ENCODE measurements around the gene RBFOX2. TPM values are rescaled to one million over a fixed set of nuclear protein-coding genes. Genes with fewer than 3 reads are reported as not detected.

Gene RBFOX2
- total RNA-seq, 2 experiments from 2014 or later, result 0.36 to 1.1 TPM

DNA sequence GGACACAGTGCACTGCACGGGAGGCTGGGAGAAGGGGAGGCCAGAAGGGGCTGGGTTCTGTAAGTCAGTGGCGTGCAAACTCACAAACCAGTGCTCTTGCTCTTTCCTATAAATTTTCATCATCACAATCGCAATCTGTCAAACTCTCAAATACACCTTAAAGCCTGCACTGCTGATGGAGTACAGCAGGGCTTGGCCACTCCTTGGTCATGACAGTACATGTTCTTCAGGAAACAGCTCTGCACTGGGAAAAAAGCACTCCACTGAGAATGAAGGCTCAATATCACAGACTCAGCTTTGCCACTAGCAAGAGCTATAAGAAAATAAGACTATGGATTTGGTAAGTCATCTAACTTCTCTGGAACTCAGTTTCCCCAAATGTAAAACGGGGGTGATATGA, 111.0 kb downstream of the RBFOX2 start:
- peaks cover 4% of the 10 kb centered on the region for H3K27me3 Mint-ChIP-seq
- no peak overlapping the region for H3K27ac Mint-ChIP-seq
- no peak overlapping the region for H3K4me3 Mint-ChIP-seq
- no peaks in the 10 kb centered on the region for H3K36me3 Mint-ChIP-seq
- no peak for ATAC-seq (ENCODE audit: low read depth)
- DNase-seq, result no peak
- POLR2A ChIA-PET, result no interaction called here
- peaks cover 13% of the 10 kb centered on the region for H3K4me1 Mint-ChIP-seq
- no peaks in the 10 kb centered on the region for H3K9me3 Mint-ChIP-seq

DNA sequence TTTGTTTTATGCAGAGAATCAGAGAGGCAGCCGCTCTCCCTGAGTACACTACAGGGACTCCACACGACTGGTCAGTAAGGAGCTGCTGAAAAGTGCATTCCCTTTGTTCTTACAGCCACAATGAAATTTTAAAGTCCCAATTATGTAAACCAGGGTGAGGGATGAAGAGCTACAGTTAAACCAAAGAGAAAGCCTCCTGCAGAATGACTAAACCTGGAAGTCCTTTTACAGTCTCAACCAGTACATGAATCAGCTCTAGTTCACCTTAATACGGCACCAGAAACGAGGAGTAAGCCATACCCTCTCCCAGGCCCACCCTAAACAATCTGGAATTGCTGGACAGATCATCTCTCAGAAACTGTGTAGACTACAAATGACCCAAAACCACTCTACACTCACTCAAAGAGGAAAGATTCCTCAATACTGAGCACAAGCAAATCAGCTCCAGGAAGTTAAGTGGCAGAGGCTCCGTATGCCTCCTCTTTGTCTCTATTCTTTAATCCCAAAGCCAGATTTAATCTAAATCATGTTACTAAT, 113.1 kb downstream of the RBFOX2 start:
- H3K27ac Mint-ChIP-seq, result no peak overlapping the region
- POLR2A ChIA-PET, result no interaction called here
- peak overlapping the region; percentile 2 for H3K4me3 Mint-ChIP-seq
- peaks cover 11% of the 10 kb centered on the region for H3K4me1 Mint-ChIP-seq
- H3K27me3 Mint-ChIP-seq, result peaks cover 4% of the 10 kb centered on the region
- H3K36me3 Mint-ChIP-seq, result no peaks in the 10 kb centered on the region
- ATAC-seq (ENCODE audit: low read depth), result no peak
- H3K9me3 Mint-ChIP-seq, result no peaks in the 10 kb centered on the region
- no peak for DNase-seq

DNA sequence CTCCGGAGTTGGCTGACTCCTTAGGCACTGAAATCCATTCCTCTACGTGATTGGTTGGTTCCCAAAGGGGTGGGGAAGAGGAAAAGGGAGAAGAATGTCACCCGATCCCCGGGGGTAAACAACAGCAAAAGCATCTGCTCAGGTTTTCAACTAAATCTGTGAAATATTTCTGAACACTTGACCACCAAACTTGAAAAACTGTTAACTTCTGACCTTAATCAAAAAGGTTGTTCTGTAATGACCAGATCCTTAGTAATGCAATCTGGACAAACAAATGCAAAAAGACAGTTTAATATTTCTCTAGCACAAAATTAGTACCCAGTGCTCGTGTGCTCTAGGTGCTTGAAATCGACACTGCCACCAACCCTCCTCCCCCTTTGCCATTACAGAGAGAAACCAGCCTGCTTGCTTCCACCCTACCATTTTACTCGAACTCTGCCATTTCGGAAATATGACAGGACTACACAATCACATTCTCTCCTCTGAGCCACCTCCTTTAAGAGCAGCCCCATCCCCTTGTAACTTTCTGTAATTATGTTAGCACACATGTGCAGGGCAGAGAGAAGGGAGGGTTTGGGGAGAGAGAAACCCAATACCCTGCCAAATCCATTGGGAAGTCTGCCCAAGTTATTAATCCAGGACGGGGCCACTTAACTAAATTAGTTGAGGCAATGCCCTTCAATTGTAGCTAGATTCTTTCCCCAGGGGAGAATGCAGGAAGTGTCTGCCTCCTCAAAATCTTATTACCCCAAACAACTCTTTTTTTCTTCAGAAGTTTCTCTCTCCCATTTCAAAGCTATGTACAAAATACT, 113.8 kb downstream of the RBFOX2 start:
- POLR2A ChIA-PET, result no interaction called here
- no peak for ATAC-seq (ENCODE audit: low read depth)
- peak overlapping the region; percentile 11 for H3K4me3 Mint-ChIP-seq

DNA sequence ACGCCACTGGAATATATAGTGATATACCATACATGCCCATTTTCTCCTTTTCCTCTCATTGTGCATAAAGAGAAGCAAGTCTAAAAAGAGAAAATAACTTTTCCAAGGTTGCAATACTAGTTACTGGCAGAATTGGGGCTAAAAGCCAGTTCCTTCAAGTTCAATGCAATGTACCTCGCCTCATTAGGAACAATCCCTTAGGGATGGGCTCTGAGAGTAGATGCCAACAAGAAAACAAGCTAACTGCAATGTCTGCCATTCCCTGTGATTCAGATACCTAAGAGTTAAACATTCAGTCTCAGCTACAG, 114.3 kb downstream of the RBFOX2 start:
- Mint-ChIP-seq H3K4me1 (peaks cover 11% of the 10 kb centered on the region), H3K9me3 (no peaks in the 10 kb centered on the region), H3K36me3 (no peaks in the 10 kb centered on the region), H3K27ac (no peak overlapping the region), H3K4me3 (peak overlapping the region; percentile 11), H3K27me3 (peaks cover 4% of the 10 kb centered on the region)
- POLR2A ChIA-PET, result no interaction called here
- ATAC-seq (ENCODE audit: low read depth), result no peak
- no peak for DNase-seq

More for the DNA sequence above, 113.8 kb downstream of the RBFOX2 start:
- Mint-ChIP-seq H3K4me1 (peaks cover 11% of the 10 kb centered on the region), H3K27ac (no peak overlapping the region), H3K9me3 (no peaks in the 10 kb centered on the region), H3K36me3 (no peaks in the 10 kb centered on the region), H3K27me3 (peaks cover 4% of the 10 kb centered on the region)
- DNase-seq, result no peak

DNA sequence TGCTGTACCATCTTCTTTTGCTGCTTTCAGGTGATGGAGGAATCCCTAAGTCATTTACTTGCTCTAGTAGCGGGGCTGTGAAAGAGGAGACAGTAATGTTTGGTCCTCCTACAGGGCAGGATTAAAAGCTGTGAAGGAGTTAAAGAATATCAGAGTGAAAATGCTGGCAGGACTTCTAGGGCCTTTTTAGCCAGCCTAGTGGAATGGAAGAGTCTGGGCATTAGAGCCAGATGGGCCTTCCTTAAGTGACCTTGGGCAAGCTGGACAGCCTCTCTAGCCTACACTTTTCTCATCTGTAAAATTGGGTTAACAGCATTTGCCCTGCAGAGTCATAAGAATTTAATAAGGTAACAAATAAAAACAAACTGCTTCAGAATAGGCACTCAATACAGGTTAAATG, 114.7 kb downstream of the RBFOX2 start:
- H3K9me3 Mint-ChIP-seq, result no peaks in the 10 kb centered on the region
- no peak overlapping the region for H3K27ac Mint-ChIP-seq
- DNase-seq (no peak), ATAC-seq (ENCODE audit: low read depth) (no peak)
- H3K36me3 Mint-ChIP-seq, result no peaks in the 10 kb centered on the region
- POLR2A ChIA-PET, result no interaction called here
- H3K27me3 Mint-ChIP-seq, result peaks cover 4% of the 10 kb centered on the region
- peaks cover 11% of the 10 kb centered on the region for H3K4me1 Mint-ChIP-seq
- no peak overlapping the region for H3K4me3 Mint-ChIP-seq

DNA sequence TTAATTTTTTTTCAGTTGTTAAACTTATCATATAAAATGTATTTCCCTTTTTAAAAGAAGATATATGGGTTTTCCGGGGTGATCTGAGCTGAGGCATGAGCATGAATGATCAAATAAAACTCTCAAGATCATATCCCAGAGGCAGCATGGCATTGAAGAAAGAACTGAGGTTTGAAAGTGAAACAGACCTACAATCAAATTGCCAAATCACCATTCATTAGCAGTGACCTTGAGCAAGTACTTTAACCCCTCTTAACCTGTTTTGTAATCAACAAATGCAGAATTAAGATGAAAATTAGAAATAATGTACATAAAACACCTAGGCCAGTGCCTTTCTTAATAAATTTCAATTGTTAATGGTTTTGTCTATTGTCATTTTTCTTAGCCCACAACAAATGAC, 116.0 kb downstream of the RBFOX2 start:
- POLR2A ChIA-PET, result interaction anchor here (0.6 kb wide), 1 partner anchor 148 kb away, joined by 3 read pairs; no protein-coding TSS in a partner anchor
- peaks cover 11% of the 10 kb centered on the region for H3K4me1 Mint-ChIP-seq
- H3K27me3 Mint-ChIP-seq, result peaks cover 4% of the 10 kb centered on the region

DNA sequence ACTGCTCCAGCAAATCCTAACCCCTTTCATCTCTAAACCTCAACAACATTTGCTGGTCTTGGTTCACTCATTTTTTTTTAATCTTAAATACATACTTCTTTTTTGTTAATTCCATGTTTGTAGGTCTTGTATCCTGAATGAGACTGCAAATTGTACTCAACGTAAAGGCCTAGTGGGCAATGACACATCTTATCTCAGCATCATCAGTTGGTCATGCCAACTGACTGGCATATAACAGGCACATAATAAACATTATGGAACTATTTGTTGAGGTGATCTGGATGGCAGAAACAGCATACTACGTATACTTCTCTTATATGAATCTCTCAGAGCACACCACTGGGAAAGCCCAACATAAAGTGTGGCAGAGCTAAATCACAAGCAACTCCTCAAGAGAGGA, 116.7 kb downstream of the RBFOX2 start:
- DNase-seq, result no peak

More for the DNA sequence above, 116.0 kb downstream of the RBFOX2 start:
- Mint-ChIP-seq H3K9me3 (no peaks in the 10 kb centered on the region), H3K27ac (no peak overlapping the region), H3K36me3 (no peaks in the 10 kb centered on the region), H3K4me3 (no peak overlapping the region)
- DNase-seq (no peak), ATAC-seq (ENCODE audit: low read depth) (no peak)

DNA sequence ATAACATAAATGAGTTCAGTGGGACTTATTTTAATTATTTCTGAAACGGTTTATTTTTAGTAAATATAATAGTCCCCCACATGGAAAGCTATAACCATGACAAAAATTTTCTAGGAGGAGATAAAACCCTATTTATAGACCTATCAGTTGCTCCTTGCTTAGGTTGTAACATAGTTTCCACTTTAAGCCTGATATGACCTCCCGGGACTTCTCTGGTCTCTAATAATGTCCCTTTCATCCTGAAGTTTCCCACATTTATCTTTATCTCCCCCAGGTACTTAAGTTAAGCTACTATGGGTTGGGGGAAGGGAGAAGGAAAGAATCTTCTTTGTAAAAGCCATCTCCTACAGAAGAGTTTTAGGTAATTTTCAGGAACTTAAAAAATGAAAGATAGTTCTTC, 117.7 kb downstream of the RBFOX2 start:
- ATAC-seq (ENCODE audit: low read depth), result no peak
- H3K27ac Mint-ChIP-seq, result no peak overlapping the region
- POLR2A ChIA-PET, result no interaction called here
- no peaks in the 10 kb centered on the region for H3K9me3 Mint-ChIP-seq
- peaks cover 11% of the 10 kb centered on the region for H3K4me1 Mint-ChIP-seq
- no peaks in the 10 kb centered on the region for H3K36me3 Mint-ChIP-seq
- no peak overlapping the region for H3K4me3 Mint-ChIP-seq
- no peak for DNase-seq
- peaks cover 4% of the 10 kb centered on the region for H3K27me3 Mint-ChIP-seq

More for the DNA sequence above, 116.7 kb downstream of the RBFOX2 start:
- Mint-ChIP-seq H3K4me1 (peaks cover 11% of the 10 kb centered on the region), H3K27me3 (peaks cover 4% of the 10 kb centered on the region), H3K27ac (no peak overlapping the region), H3K36me3 (no peaks in the 10 kb centered on the region), H3K9me3 (no peaks in the 10 kb centered on the region), H3K4me3 (no peak overlapping the region)
- POLR2A ChIA-PET, result interaction anchor here (0.9 kb wide), 1 partner anchor 285 kb away, joined by 3 read pairs; no protein-coding TSS in a partner anchor
- ATAC-seq (ENCODE audit: low read depth), result no peak

DNA sequence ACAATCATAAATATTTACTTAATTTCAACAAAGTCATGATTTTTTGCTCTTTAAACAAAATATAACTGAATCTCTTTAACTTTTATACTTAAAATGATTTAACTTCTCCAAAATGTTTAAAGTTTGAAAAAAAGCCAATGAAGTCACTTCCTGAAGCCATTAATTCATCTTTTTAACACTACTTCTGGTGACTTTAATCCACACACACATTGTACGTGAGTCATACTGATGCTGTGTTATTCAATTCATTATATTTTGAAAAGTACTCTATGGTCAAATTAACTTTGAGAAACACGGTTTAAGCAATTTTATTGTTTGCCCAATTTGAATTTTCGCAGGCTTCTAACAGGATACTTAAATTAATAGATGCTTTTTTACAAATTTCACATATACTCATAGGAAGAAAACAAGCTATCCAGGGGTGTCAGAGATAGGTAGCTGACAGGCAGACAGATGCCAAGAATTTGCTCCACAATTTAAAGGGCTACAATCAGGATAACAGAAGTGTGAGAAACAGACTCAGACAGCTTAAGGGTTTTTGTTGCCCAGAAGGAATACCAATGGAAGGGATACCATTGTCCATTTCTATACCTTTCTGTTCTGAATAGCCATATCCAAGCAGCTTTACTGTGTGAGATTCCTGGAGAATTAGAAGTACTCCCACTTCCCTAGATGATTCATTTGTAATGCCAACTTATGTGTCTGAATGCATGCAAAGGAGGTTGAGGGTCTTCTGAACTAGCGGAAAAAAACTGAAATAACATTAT, 118.4 kb downstream of the RBFOX2 start:
- no peaks in the 10 kb centered on the region for H3K36me3 Mint-ChIP-seq
- ATAC-seq (ENCODE audit: low read depth) (no peak), DNase-seq (no peak)
- no peak overlapping the region for H3K27ac Mint-ChIP-seq
- peaks cover 6% of the 10 kb centered on the region for H3K4me1 Mint-ChIP-seq
- H3K9me3 Mint-ChIP-seq, result no peaks in the 10 kb centered on the region
- peaks cover 4% of the 10 kb centered on the region for H3K27me3 Mint-ChIP-seq
- no peak overlapping the region for H3K4me3 Mint-ChIP-seq
- POLR2A ChIA-PET, result no interaction called here

DNA sequence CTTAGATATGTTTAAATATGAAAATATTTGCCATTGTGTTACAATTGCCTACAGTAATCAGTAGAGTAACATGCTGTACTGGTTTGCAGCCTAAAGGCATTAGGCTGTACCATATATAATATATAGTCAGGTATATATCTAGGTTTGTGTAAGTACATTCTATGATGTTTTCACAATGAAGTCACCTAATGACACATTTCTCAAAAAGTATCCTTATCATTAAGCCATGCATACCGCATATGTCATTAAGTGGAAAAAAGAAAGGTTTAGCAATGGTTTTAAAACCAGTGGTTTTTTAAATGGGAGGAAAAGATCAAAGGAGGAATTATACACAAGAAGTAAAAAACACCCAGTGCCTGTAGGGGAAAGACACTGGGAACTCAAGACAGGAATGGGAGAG, 122.7 kb downstream of the RBFOX2 start:
- peaks cover 4% of the 10 kb centered on the region for H3K4me1 Mint-ChIP-seq
- H3K27ac Mint-ChIP-seq, result no peak overlapping the region
- no peaks in the 10 kb centered on the region for H3K36me3 Mint-ChIP-seq
- H3K9me3 Mint-ChIP-seq, result no peaks in the 10 kb centered on the region
- POLR2A ChIA-PET, result no interaction called here
- no peak overlapping the region for H3K4me3 Mint-ChIP-seq
- ATAC-seq (ENCODE audit: low read depth) (no peak), DNase-seq (no peak)
- H3K27me3 Mint-ChIP-seq, result peaks cover 15% of the 10 kb centered on the region

DNA sequence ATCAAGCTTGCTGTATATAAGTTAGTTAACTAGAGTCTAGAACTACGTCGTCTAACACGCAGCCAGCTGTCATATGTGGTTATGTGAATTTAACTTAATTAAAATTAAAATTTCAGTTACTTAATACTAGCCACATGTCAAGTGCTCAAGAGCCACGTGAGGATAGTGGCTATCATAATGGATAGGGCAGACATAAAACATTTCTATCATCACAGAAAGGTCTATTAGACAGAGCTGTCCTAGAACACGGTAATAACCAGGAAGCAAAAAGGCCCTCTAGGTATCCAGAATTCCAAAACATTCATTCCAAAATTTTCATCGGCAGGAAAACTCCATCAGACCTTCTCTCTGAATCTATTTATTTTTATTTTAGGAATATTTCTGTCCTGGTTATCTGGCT, 123.9 kb downstream of the RBFOX2 start:
- POLR2A ChIA-PET, result no interaction called here
- H3K27ac Mint-ChIP-seq, result no peak overlapping the region
- no peak overlapping the region for H3K4me3 Mint-ChIP-seq
- H3K36me3 Mint-ChIP-seq, result no peaks in the 10 kb centered on the region
- H3K27me3 Mint-ChIP-seq, result peaks cover 15% of the 10 kb centered on the region
- H3K4me1 Mint-ChIP-seq, result peaks cover 9% of the 10 kb centered on the region
- ATAC-seq (ENCODE audit: low read depth), result no peak
- DNase-seq, result no peak
- H3K9me3 Mint-ChIP-seq, result no peaks in the 10 kb centered on the region

DNA sequence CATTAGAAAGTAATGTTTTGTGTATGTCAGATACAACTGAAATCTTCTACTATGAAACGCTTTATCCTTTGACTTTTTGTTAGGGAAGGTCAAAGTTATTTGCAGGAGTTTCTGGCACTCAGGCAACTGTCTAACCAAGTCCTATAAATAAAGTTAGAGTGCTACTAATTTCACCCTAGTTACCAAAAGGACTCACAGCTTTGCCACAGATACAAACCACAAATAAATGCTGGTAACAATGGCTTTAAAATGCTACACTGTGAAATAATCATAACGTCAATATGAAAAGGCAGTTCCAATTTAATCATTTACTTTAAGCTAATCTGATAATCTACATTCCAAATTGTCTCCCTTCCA, 124.3 kb downstream of the RBFOX2 start:
- Mint-ChIP-seq H3K9me3 (no peaks in the 10 kb centered on the region), H3K4me3 (no peak overlapping the region), H3K36me3 (no peaks in the 10 kb centered on the region), H3K27me3 (peaks cover 15% of the 10 kb centered on the region), H3K27ac (no peak overlapping the region), H3K4me1 (peaks cover 9% of the 10 kb centered on the region)
- DNase-seq, result no peak
- POLR2A ChIA-PET, result no interaction called here
- no peak for ATAC-seq (ENCODE audit: low read depth)

DNA sequence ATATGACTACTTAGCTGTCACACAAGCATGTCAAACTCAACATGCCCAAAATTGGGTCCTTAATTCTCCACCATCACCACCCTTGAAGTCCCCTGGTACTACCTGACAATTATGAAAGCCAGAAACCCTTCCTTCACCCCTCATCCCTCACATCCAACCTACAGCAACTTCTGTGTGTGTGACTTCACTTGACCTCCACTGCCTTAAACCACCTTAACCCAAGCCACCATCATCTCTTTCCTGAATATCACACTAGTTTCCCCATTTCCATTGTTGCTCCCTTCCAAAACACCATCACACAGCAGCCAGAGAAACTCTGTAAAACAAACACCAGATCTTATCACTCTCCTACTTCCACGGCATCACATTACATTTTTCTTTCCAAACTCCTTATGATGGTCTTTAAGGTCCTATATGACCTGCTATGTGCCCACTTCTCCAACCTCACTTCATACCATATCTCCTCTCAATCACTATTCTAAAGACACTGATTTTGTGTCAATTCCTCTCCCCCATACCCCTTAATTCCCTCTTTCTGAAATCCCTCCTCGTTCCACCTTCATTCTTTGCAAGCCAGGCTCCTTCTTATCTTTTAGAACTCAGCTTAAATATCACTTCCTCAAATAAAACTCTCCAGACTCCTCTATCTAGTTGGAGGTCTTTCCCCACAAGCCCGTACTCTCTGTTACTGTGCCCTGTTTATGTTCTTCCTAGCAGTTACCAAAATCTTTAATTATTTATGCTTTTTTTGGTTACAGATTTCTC, 124.9 kb downstream of the RBFOX2 start:
- Mint-ChIP-seq H3K4me1 (peaks cover 9% of the 10 kb centered on the region), H3K36me3 (no peaks in the 10 kb centered on the region), H3K27ac (no peak overlapping the region), H3K4me3 (no peak overlapping the region), H3K9me3 (no peaks in the 10 kb centered on the region), H3K27me3 (peaks cover 15% of the 10 kb centered on the region)
- POLR2A ChIA-PET, result no interaction called here
- ATAC-seq (ENCODE audit: low read depth) (no peak), DNase-seq (no peak)

All from activated naive CD8-positive, alpha-beta T cell treated with anti-CD3 and anti-CD28 coated beads, Interleukin-2, amount 10 ng/mL, durations not matched to agents 7 days and 5 days (primary cell).